HCT116 (cell line): ENCODE measurements around the gene ZNF750. TPM values are rescaled to one million over a fixed set of nuclear protein-coding genes. Genes with fewer than 3 reads are reported as not detected.

Experiments
- ATAC-seq: fragments of 200-7000 bp; cut with Tn5 transposase; 2 replicates; pipeline ENCODE4 v1.9.1; 2020; ENCODE audit warnings: mild to moderate bottlenecking, moderate library complexity
- BruUV-seq: library from RNA; stranded (reverse); fragments of 400-500 nt; replicated peaks from 2 replicates; lab custom pipeline; 2021; lab: Mats Ljungman, UMichigan
- CTCF ChIA-PET: fragments of 300-600 bp; sonication (Branson Sonifier 250); formaldehyde crosslinking; loops from one replicate; lab custom pipeline; 2021; ENCODE audit warnings: antibody characterized with exemption; lab: Charles Lee
- POLR2A ChIA-PET: fragments of 300-600, 350-600 bp; sonication (Branson Sonifier 250); formaldehyde crosslinking; loops from one replicate; lab custom pipeline; 2021; ENCODE audit warnings: antibody characterized with exemption; lab: Charles Lee
- RAD21 ChIA-PET, 2 experiments: fragments of 300-600 bp; sonication (Branson Sonifier 250); formaldehyde crosslinking; loops; one replicate each; lab custom pipeline; 2023; ENCODE audit warnings: low total read pairs in 2 of 2; ENCODE audit not compliant: uncharacterized antibody in 2 of 2, unreplicated experiment in 2 of 2, low non-redundant PET in 1 of 2; lab: Charles Lee
- DNase-seq: peaks from one replicate; pipeline ENCODE4 v3.0.0-alpha.2; 2010; ENCODE audit warnings: low read depth, low spot score
- H2AFZ ChIP-seq: fragments of 200-600 bp; shearing (Covaris generic), sonication (generic); 2 replicates; pipeline ENCODE4 v1.6.1; 2017; ENCODE audit warnings: low read depth, mixed run types, mixed read lengths, antibody characterized with exemption, low read length; ENCODE audit not compliant: poor library complexity, severe bottlenecking
- H3K27ac ChIP-seq: 2 replicates; pipeline ENCODE4 v1.5.1; 2012; ENCODE audit warnings: low read depth, low read length
- H3K27me3 ChIP-seq: fragments of 200-600 bp; sonication (generic); 2 replicates; pipeline ENCODE4 v1.6.1; 2016; ENCODE audit warnings: mixed run types, low read length, mixed read lengths; ENCODE audit not compliant: insufficient read depth
- H3K36me3 ChIP-seq, 2 experiments: fragments of 200-500 bp in 1 of 2; fragments of 200-600 bp in 1 of 2; sonication (Bioruptor generic) in 1 of 2; sonication (generic) in 1 of 2; 2 replicates each; pipeline versions ENCODE4 v1.5.1 to v1.6.1; 2014 to 2016; ENCODE audit warnings: low read length in 2 of 2, inconsistent platforms in 1 of 2, mixed read lengths in 1 of 2, mixed run types in 1 of 2; ENCODE audit not compliant: insufficient read depth in 2 of 2, control insufficient read depth in 1 of 2
- H3K4me1 ChIP-seq, 2 experiments: fragments of 200-600 bp in 1 of 2; sonication (generic) in 1 of 2; 2 replicates each; pipeline versions ENCODE4 v1.5.1 to v1.6.1; 2012 to 2017; ENCODE audit warnings: low read length in 2 of 2, inconsistent platforms in 1 of 2, mild to moderate bottlenecking in 1 of 2, mixed read lengths in 1 of 2, mixed run types in 1 of 2, moderate library complexity in 1 of 2; ENCODE audit not compliant: insufficient read depth in 2 of 2, control insufficient read depth in 1 of 2
- H3K4me2 ChIP-seq: fragments of 200-600 bp; sonication (generic); 2 replicates; pipeline ENCODE4 v1.6.1; 2017; ENCODE audit warnings: mixed run types, low read length, mixed read lengths
- H3K4me3 ChIP-seq, 2 experiments: fragments of 200-600 bp in 1 of 2; sonication (generic) in 1 of 2; replicated peaks in 1 of 2; 2 replicates each; pipeline ENCODE4 v1.5.1; 2011 to 2016; ENCODE audit warnings: low read length in 2 of 2, control low read depth in 1 of 2, low read depth in 1 of 2, mild to moderate bottlenecking in 1 of 2, mixed read lengths in 1 of 2, mixed run types in 1 of 2
- H3K79me2 ChIP-seq: fragments of 200-600 bp; sonication (generic); 2 replicates; pipeline ENCODE4 v1.6.1; 2017; ENCODE audit warnings: mild to moderate bottlenecking, mixed run types, low read length, moderate library complexity, mixed read lengths; ENCODE audit not compliant: insufficient read depth
- H3K9ac ChIP-seq: fragments of 200-600 bp; sonication (generic); 2 replicates; pipeline ENCODE4 v1.6.1; 2016; ENCODE audit warnings: low read length, mixed read lengths
- H3K9me2 ChIP-seq: fragments of 200-600 bp; sonication (generic), shearing (Covaris generic); 2 replicates; pipeline ENCODE4 v1.6.1; 2017; ENCODE audit warnings: mixed run types, mild to moderate bottlenecking, moderate library complexity; ENCODE audit not compliant: insufficient read depth
- H3K9me3 ChIP-seq, 2 experiments: fragments of 200-500 bp in 1 of 2; fragments of 200-600 bp in 1 of 2; sonication (Bioruptor generic) in 1 of 2; sonication (generic) in 1 of 2; 2 replicates each; pipeline ENCODE4 v1.6.1; 2014 to 2017; ENCODE audit warnings: low read length in 2 of 2, mixed read lengths in 2 of 2, inconsistent platforms in 1 of 2, low read depth in 1 of 2, mild to moderate bottlenecking in 1 of 2, mixed run types in 1 of 2, moderate library complexity in 1 of 2; ENCODE audit not compliant: control insufficient read depth in 1 of 2, insufficient read depth in 1 of 2
- H4K20me1 ChIP-seq: fragments of 200-600 bp; sonication (generic), shearing (Covaris generic); 2 replicates; pipeline ENCODE4 v1.6.1; 2017; ENCODE audit warnings: mixed run types, mild to moderate bottlenecking, moderate library complexity; ENCODE audit not compliant: insufficient read depth
- EGR1 ChIP-seq: IDR thresholded peaks from 2 replicates; pipeline ENCODE4 v1.6.1; 2012; ENCODE audit warnings: low read depth
- JUND ChIP-seq: IDR thresholded peaks from 2 replicates; pipeline ENCODE4 v1.6.1; 2012
- SRF ChIP-seq: IDR thresholded peaks from 2 replicates; pipeline ENCODE4 v1.6.1; 2012; ENCODE audit warnings: low read depth
- ZFX ChIP-seq: fragments of 450-650 bp; IDR thresholded peaks from 2 replicates; pipeline ENCODE4 v1.6.1; 2017
- intact Hi-C: fragments of 100-400 bp; cut with micrococcal nuclease; formaldehyde crosslinking; loops from 2 replicates; pipeline ENCODE4 v1.10.0; 2022
- total RNA-seq: library from RNA; stranded (reverse); gene quantifications from one replicate; pipeline ENCODE4 v1.2.1, GENCODE V29; 2021; ENCODE audit not compliant: unreplicated experiment
- TF ChIP-seq, protein P1 (sequence below): IDR thresholded peaks from 2 replicates; pipeline ENCODE4 v1.6.1; 2012; ENCODE audit warnings: low read depth
- TF ChIP-seq, protein P2 (sequence below): IDR thresholded peaks from 2 replicates; pipeline ENCODE4 v1.6.1; 2012

ZNF750 gene
- total RNA-seq, 1 experiment from 2014 or later = not detected

DNA sequence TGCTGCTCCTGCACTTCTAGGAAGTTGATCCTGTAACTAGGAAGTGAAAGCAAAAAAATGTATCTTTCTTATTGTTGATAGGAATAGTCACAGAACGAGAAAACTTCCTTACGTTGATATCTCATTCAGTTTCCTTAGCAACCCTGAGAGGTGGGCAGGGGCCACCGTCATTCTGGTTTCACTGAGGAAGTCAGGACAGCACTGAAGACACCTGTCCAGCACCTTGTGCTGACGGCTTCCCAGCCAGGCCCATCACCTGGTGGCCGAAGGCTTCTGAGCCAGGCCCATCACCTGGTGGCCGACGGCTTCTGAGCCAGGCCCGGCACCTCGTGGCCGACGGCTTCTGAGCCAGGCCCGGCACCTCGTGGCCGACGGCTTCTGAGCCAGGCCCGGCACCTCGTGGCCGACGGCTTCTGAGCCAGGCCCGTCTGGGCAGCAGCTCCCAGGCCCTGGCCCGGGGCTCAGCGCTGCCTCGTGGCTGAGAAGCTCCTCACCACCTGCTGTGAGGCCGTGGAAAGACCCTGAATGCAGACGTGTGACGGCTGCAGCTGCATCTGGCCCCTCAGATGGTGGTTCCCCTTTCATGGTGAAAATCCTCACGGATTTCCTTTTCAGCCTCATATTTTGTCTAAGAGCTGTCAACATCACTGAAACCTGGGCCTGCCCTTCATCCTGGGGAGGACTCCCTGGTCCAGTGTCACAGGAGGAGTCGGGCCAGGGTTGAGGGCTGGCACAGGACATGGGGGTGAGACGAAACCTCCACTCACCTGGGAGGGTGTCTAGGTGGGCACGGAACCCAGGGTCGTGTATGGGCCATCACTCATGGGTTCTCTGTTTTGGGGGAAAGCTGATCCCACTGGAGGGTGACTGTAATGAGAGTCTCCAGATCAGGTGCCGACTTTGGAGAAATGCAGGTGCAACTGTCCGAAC, 33.0 kb upstream of the ZNF750 start:
- ChIA-PET POLR2A (interaction anchor here (1.4 kb wide), 1 partner anchor 9 kb away, joined by 3 read pairs; no protein-coding TSS in a partner anchor), RAD21 (no interaction called here), CTCF (interaction anchor here (1.2 kb wide), 1 partner anchor 9 kb away, joined by 3 read pairs; no protein-coding TSS in a partner anchor)
- H3K79me2 ChIP-seq = peaks cover 20% of the 10 kb centered on the region; the same call in 1 of the 2 replicates
- no peak overlapping the region for H3K4me3 ChIP-seq
- no peak overlapping the region for H3K9ac ChIP-seq
- BruUV-seq = no TSS peak
- no peak overlapping the region for H3K4me2 ChIP-seq
- no peak overlapping the region for H3K27ac ChIP-seq
- no peaks in the 10 kb centered on the region for H3K9me2 ChIP-seq
- no peak for ATAC-seq
- DNase-seq = no peak
- H3K27me3 ChIP-seq = no peaks in the 10 kb centered on the region
- no peaks in the 10 kb centered on the region for H4K20me1 ChIP-seq
- H2AFZ ChIP-seq = no peak overlapping the region
- no peaks in the 10 kb centered on the region for H3K9me3 ChIP-seq
- H3K36me3 ChIP-seq = peaks cover 0 to 15% of the 10 kb centered on the region in 2 experiments; a peak in 1 of 4 replicates
- H3K4me1 ChIP-seq = peaks cover 18 to 42% of the 10 kb centered on the region in 2 experiments
- intact Hi-C loops = no loop called here
- TF ChIP-seq, protein P1, sequence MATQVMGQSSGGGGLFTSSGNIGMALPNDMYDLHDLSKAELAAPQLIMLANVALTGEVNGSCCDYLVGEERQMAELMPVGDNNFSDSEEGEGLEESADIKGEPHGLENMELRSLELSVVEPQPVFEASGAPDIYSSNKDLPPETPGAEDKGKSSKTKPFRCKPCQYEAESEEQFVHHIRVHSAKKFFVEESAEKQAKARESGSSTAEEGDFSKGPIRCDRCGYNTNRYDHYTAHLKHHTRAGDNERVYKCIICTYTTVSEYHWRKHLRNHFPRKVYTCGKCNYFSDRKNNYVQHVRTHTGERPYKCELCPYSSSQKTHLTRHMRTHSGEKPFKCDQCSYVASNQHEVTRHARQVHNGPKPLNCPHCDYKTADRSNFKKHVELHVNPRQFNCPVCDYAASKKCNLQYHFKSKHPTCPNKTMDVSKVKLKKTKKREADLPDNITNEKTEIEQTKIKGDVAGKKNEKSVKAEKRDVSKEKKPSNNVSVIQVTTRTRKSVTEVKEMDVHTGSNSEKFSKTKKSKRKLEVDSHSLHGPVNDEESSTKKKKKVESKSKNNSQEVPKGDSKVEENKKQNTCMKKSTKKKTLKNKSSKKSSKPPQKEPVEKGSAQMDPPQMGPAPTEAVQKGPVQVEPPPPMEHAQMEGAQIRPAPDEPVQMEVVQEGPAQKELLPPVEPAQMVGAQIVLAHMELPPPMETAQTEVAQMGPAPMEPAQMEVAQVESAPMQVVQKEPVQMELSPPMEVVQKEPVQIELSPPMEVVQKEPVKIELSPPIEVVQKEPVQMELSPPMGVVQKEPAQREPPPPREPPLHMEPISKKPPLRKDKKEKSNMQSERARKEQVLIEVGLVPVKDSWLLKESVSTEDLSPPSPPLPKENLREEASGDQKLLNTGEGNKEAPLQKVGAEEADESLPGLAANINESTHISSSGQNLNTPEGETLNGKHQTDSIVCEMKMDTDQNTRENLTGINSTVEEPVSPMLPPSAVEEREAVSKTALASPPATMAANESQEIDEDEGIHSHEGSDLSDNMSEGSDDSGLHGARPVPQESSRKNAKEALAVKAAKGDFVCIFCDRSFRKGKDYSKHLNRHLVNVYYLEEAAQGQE = no peak
- TF ChIP-seq EGR1 (no peak), SRF (no peak), ZFX (no peak), JUND (no peak)
- TF ChIP-seq, protein P2, sequence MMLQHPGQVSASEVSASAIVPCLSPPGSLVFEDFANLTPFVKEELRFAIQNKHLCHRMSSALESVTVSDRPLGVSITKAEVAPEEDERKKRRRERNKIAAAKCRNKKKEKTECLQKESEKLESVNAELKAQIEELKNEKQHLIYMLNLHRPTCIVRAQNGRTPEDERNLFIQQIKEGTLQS = no peak
